ENCODE data around the gene ZWILCH.

DNA sequence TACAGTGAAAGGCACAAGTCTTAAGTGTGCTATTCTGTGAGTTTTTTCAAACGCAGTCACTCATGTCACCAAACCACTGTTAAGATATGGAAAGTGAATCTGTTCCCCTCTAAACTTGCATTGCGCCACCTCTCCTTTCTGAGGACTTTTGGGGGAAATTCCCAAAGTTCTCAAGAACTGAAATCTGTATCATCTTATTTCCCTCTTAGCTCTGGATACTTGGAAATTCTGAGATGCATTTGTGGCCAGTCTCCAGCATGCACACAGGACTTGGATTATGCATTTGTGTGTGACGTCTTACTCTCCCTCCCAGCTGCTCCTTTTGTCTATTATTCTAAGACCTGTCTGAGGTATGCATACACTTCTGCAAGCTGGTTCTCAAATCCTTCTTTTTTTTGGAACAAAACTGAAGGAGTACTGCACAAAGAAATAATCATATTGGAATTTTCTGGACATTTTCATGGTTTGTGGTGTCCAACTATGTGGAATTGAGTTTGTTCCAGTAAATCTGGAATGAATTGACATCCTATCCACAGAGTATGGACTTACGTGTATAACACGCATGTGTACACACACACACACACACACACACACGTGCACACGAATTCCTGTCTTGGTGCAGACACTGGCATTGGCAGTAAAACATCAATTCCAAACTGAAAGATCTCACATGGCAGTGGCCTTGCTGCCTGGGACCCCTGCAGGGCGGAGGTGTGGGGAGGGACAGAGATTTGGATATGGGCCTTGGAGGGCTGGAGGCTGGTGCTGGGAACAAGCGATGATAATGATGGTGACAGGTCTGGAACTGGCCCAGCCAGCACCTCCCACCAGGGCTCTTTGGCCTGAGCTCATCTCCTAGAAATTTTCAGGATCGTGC is 68.8 kb downstream of the ZWILCH start:
- no peak for TF ChIP-seq CTCF (IDR thresholded peaks at IDR 0.05)
- no peak for TF ChIP-seq POLR2A (IDR thresholded peaks at IDR 0.05)
